GM12878 (cell line): ENCODE measurements around the gene WDR48. TPM values are rescaled to one million over a fixed set of nuclear protein-coding genes. Genes with fewer than 3 reads are reported as not detected.

ENCODE experiments used
- CBFB ChIP-seq: IDR thresholded peaks from 2 replicates; pipeline ENCODE4 v1.6.1; 2016; ENCODE audit warnings: antibody characterized with exemption, low read depth
- RELA ChIP-seq: fragments of 450-650 bp; IDR thresholded peaks from 2 replicates; pipeline ENCODE4 v1.8.0; 2014; ENCODE audit warnings: borderline replicate concordance; ENCODE audit not compliant: partially characterized antibody
- TCF12 ChIP-seq: IDR thresholded peaks from 2 replicates; pipeline ENCODE4 v1.6.1; 2011; ENCODE audit warnings: low read depth, mild to moderate bottlenecking, low read length
- polyA plus RNA-seq, 11 experiments: library from polyadenylated mRNA; depleted of rRNA in 4 of 11; unstranded in 6 of 11; stranded (reverse) in 5 of 11; fragments of >200 nt; fragmentation: Nextera tagmentation in 4 of 11; fragmentation: Illumina TruSeq in 1 of 11; extraction: Ambion mirVana in 4 of 11; extraction: Trizol in 1 of 11; gene quantifications; 1 replicate in 1 of 11; 2 replicates in 10 of 11; pipeline versions ENCODE4 v1.2.1 to v1.2.3, GENCODE V29; 2011 to 2016; ENCODE audit warnings: inconsistent platforms in 2 of 11, missing spikeins in 2 of 11, low read depth in 1 of 11
- total RNA-seq, 4 experiments: library from RNA; depleted of rRNA in 3 of 4; stranded (reverse); fragments of >200 nt in 3 of 4; fragmentation: Illumina TruSeq in 1 of 4; extraction: Trizol in 1 of 4; gene quantifications; 2 replicates each; pipeline versions ENCODE4 v1.2.1 to v1.2.3, GENCODE V29; 2013 to 2021
- TF ChIP-seq, protein P1 (sequence below): fragments of 450-650 bp; IDR thresholded peaks from 2 replicates; pipeline ENCODE4 v1.6.1; 2017; ENCODE audit warnings: low read depth, mild to moderate bottlenecking, moderate library complexity
- TF ChIP-seq, protein P2 (sequence below): IDR thresholded peaks from 2 replicates; pipeline ENCODE4 v1.6.1; 2012; ENCODE audit warnings: improper control_type of control experiment, low read depth, low read length; ENCODE audit not compliant: insufficient replicate concordance
- TF ChIP-seq, protein P3 (sequence below): fragments of 450-650 bp; IDR thresholded peaks from 2 replicates; pipeline ENCODE4 v1.6.1; 2016; ENCODE audit warnings: mild to moderate bottlenecking

WDR48 gene
- total and polyA plus RNA-seq, 10 of the 15 experiments (the other 5 are each of a cell fraction or from before 2014, with no cell fraction given) = 16.8 to 43.8 (median 29.0) TPM

DNA sequence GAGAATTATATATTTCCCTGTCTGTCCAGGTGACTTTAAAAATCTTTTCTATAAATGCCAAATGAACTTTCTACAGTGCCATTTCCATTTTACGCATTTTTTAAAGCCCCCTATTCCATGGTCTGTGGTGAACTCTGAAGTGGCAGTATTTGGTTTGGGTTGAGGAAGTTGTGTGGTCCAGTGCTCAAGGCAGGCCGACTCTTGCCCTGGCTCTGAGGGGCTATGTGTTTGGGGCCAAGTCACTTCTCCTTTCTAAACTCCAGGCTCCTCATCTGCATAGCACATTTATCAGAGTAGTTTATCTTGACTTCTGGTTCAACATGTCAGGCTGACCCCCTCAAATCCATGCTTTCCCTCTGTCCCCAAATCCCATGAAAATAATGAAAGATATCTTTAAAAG, 69.8 kb downstream of the WDR48 start (continued):
- no peak for TF ChIP-seq TCF12
- TF ChIP-seq, protein P1, sequence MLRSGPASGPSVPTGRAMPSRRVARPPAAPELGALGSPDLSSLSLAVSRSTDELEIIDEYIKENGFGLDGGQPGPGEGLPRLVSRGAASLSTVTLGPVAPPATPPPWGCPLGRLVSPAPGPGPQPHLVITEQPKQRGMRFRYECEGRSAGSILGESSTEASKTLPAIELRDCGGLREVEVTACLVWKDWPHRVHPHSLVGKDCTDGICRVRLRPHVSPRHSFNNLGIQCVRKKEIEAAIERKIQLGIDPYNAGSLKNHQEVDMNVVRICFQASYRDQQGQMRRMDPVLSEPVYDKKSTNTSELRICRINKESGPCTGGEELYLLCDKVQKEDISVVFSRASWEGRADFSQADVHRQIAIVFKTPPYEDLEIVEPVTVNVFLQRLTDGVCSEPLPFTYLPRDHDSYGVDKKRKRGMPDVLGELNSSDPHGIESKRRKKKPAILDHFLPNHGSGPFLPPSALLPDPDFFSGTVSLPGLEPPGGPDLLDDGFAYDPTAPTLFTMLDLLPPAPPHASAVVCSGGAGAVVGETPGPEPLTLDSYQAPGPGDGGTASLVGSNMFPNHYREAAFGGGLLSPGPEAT = no peak
- TF ChIP-seq, protein P2, sequence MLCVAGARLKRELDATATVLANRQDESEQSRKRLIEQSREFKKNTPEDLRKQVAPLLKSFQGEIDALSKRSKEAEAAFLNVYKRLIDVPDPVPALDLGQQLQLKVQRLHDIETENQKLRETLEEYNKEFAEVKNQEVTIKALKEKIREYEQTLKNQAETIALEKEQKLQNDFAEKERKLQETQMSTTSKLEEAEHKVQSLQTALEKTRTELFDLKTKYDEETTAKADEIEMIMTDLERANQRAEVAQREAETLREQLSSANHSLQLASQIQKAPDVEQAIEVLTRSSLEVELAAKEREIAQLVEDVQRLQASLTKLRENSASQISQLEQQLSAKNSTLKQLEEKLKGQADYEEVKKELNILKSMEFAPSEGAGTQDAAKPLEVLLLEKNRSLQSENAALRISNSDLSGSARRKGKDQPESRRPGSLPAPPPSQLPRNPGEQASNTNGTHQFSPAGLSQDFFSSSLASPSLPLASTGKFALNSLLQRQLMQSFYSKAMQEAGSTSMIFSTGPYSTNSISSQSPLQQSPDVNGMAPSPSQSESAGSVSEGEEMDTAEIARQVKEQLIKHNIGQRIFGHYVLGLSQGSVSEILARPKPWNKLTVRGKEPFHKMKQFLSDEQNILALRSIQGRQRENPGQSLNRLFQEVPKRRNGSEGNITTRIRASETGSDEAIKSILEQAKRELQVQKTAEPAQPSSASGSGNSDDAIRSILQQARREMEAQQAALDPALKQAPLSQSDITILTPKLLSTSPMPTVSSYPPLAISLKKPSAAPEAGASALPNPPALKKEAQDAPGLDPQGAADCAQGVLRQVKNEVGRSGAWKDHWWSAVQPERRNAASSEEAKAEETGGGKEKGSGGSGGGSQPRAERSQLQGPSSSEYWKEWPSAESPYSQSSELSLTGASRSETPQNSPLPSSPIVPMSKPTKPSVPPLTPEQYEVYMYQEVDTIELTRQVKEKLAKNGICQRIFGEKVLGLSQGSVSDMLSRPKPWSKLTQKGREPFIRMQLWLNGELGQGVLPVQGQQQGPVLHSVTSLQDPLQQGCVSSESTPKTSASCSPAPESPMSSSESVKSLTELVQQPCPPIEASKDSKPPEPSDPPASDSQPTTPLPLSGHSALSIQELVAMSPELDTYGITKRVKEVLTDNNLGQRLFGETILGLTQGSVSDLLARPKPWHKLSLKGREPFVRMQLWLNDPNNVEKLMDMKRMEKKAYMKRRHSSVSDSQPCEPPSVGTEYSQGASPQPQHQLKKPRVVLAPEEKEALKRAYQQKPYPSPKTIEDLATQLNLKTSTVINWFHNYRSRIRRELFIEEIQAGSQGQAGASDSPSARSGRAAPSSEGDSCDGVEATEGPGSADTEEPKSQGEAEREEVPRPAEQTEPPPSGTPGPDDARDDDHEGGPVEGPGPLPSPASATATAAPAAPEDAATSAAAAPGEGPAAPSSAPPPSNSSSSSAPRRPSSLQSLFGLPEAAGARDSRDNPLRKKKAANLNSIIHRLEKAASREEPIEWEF = no peak
- no peak for TF ChIP-seq RELA
- no peak for TF ChIP-seq CBFB
- TF ChIP-seq, protein P3, sequence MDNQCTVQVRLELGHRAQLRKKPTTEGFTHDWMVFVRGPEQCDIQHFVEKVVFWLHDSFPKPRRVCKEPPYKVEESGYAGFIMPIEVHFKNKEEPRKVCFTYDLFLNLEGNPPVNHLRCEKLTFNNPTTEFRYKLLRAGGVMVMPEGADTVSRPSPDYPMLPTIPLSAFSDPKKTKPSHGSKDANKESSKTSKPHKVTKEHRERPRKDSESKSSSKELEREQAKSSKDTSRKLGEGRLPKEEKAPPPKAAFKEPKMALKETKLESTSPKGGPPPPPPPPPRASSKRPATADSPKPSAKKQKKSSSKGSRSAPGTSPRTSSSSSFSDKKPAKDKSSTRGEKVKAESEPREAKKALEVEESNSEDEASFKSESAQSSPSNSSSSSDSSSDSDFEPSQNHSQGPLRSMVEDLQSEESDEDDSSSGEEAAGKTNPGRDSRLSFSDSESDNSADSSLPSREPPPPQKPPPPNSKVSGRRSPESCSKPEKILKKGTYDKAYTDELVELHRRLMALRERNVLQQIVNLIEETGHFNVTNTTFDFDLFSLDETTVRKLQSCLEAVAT = no peak
